ENCODE results near the gene BPIFA2.

GRCh38 chr20:33127422-33128097 lies 40.4 kb upstream of the BPIFA2 start:
- no peak for TF ChIP-seq CTCF (IDR thresholded peaks at IDR 0.05; ENCODE audit: low read depth, low read length, poor library complexity, severe bottlenecking)
- TF ChIP-seq EZH2phosphoT487 (IDR thresholded peaks at IDR 0.05; ENCODE audit: borderline replicate concordance, low read length), result no peak
